OCI-LY7 (cell line): ENCODE measurements around the gene EBPL.

Experiments
- EZH2phosphoT487 ChIP-seq: fragments of 200-600 bp; sonication (generic); IDR thresholded peaks from 2 replicates; pipeline ENCODE4 v1.6.1; 2018; ENCODE audit warnings: low read depth, borderline replicate concordance, mild to moderate bottlenecking, mixed run types, antibody characterized with exemption, low read length, moderate library complexity, mixed read lengths
- TF ChIP-seq, protein P1 (sequence below): fragments of 200-600 bp; sonication (generic); conservative IDR thresholded peaks from 2 replicates; pipeline ENCODE4 v1.5.1; 2014; ENCODE audit warnings: mild to moderate bottlenecking, antibody characterized with exemption, low read length, moderate library complexity, mixed read lengths

DNA sequence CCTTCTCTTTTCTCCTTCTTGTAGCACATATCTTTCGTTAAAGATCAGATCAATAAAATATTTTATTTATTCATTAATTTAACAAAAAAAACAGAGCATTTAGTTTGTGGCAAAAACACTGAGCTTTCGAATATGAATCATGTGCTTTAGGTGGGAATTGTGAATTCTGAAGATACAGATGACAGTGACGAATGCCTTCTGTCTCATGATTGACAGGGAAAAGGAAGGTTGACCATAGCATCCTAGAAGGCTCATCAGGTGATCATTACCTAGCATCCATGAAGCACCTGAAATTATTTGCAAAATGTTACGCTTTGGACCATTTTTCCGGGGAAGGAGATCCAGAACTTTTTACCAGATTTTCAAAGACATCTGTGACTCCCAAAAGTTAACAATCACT, 59.1 kb downstream of the EBPL start:
- TF ChIP-seq, protein P1, sequence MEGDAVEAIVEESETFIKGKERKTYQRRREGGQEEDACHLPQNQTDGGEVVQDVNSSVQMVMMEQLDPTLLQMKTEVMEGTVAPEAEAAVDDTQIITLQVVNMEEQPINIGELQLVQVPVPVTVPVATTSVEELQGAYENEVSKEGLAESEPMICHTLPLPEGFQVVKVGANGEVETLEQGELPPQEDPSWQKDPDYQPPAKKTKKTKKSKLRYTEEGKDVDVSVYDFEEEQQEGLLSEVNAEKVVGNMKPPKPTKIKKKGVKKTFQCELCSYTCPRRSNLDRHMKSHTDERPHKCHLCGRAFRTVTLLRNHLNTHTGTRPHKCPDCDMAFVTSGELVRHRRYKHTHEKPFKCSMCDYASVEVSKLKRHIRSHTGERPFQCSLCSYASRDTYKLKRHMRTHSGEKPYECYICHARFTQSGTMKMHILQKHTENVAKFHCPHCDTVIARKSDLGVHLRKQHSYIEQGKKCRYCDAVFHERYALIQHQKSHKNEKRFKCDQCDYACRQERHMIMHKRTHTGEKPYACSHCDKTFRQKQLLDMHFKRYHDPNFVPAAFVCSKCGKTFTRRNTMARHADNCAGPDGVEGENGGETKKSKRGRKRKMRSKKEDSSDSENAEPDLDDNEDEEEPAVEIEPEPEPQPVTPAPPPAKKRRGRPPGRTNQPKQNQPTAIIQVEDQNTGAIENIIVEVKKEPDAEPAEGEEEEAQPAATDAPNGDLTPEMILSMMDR, result no peak
- TF ChIP-seq EZH2phosphoT487, result no peak
